ENCODE results near the gene ZNF516. TPM values are rescaled to one million over a fixed set of nuclear protein-coding genes. Genes with fewer than 3 reads are reported as not detected.

ZNF516 gene
- total and polyA plus RNA-seq, 7 experiments from 2014 or later: 1.9 to 60.4 (median 21.7) TPM

GRCh38 chr18:76370201-76370600 lies 124.8 kb downstream of the ZNF516 start:
- peaks cover 0 to 7% (median 0%) of the 10 kb centered on the region in 11 donors for H3K9me3 Mint-ChIP-seq
- no peak for DNase-seq
- ATAC-seq: no peak
- H3K36me3 Mint-ChIP-seq: peaks cover 7 to 40% (median 10%) of the 10 kb centered on the region in 5 donors
- no peak overlapping the region for H3K27ac Mint-ChIP-seq
- POLR2A ChIA-PET: no interaction called here
- H3K4me1 Mint-ChIP-seq: peaks cover 24 to 44% (median 42%) of the 10 kb centered on the region in 7 donors
- Histone ChIP-seq H3K4me3 (ENCODE audit: low read length) (no peak overlapping the region), H3K27me3 (ENCODE audit: control insufficient read depth in 2 of 2, insufficient read depth in 2 of 2, low read length in 2 of 2) (no peaks in the 10 kb centered on the region), H3K27ac (ENCODE audit: low read depth, low read length) (no peak overlapping the region), H3K36me3 (ENCODE audit: control insufficient read depth in 2 of 3, insufficient read depth in 3 of 3, low read length in 3 of 3) (peaks cover 0 to 22% (median 0%) of the 10 kb centered on the region in 3 experiments), H3K4me1 (ENCODE audit: control insufficient read depth in 2 of 2, insufficient read depth in 2 of 2, low read length in 2 of 2) (peaks cover 16 to 24% of the 10 kb centered on the region in 2 donors), H3K9me3 (ENCODE audit: control insufficient read depth in 2 of 3, low read length in 3 of 3) (no peaks in the 10 kb centered on the region)
- intact Hi-C loops (cut with micrococcal nuclease): loop anchor here in 1 of 2 donors (10.0 kb wide), 1 partner anchor 695 kb away; no protein-coding TSS in a partner anchor
- H3K27me3 Mint-ChIP-seq: peaks cover 0 to 12% (median 0%) of the 10 kb centered on the region in 5 donors
- CTCF ChIA-PET: no interaction called here
- no peak overlapping the region for H3K4me3 Mint-ChIP-seq

DNA sequence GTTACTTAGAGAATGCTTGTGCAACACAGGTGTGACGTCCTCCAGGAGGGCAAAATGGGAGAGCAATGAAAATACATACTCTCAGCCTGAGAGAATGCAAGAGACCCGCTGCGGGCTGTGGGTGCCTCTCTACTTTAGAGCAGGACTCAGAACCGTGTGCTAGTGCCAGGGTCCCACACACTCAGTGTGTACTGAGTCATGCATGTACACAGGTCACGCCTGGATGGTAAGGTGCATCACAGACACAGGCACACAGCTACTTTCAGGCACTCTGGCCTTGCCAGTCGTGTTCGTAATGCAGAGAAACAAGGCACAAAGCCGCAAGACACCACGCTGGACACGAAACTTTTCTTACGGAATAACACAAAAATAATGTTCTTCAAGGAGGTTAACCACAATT lies 125.3 kb downstream of the ZNF516 start:
- Histone ChIP-seq H3K4me3 (ENCODE audit: low read length) (no peak overlapping the region), H3K27ac (ENCODE audit: low read depth, low read length) (no peak overlapping the region), H3K36me3 (ENCODE audit: control insufficient read depth in 2 of 3, insufficient read depth in 3 of 3, low read length in 3 of 3) (peaks cover 0 to 22% (median 0%) of the 10 kb centered on the region in 3 experiments), H3K27me3 (ENCODE audit: control insufficient read depth in 2 of 2, insufficient read depth in 2 of 2, low read length in 2 of 2) (no peaks in the 10 kb centered on the region), H3K4me1 (ENCODE audit: control insufficient read depth in 2 of 2, insufficient read depth in 2 of 2, low read length in 2 of 2) (peaks cover 12 to 20% of the 10 kb centered on the region in 2 donors), H3K9me3 (ENCODE audit: control insufficient read depth in 2 of 3, low read length in 3 of 3) (no peaks in the 10 kb centered on the region)
- Mint-ChIP-seq H3K4me3 (no peak overlapping the region), H3K36me3 (peaks cover 5 to 40% (median 10%) of the 10 kb centered on the region in 5 donors), H3K27ac (no peak overlapping the region), H3K9me3 (peaks cover 0 to 4% (median 0%) of the 10 kb centered on the region in 11 donors), H3K27me3 (peaks cover 0 to 12% (median 0%) of the 10 kb centered on the region in 5 donors), H3K4me1 (peaks cover 20 to 40% (median 37%) of the 10 kb centered on the region in 7 donors)
- ChIA-PET POLR2A (no interaction called here), CTCF (no interaction called here)
- intact Hi-C loops (cut with micrococcal nuclease): loop anchor here in 1 of 2 donors (10.0 kb wide), 1 partner anchor 695 kb away; no protein-coding TSS in a partner anchor
- ATAC-seq (no peak), DNase-seq (no peak)

GRCh38 chr18:76368976-76369375 lies 126.1 kb downstream of the ZNF516 start:
- H3K4me3 ChIP-seq (ENCODE audit: low read length): no peak overlapping the region
- peaks cover 0 to 22% (median 0%) of the 10 kb centered on the region in 3 experiments for H3K36me3 ChIP-seq (ENCODE audit: control insufficient read depth in 2 of 3, insufficient read depth in 3 of 3, low read length in 3 of 3)
- ATAC-seq (no peak), DNase-seq (no peak)
- H3K9me3 Mint-ChIP-seq: no peaks in the 10 kb centered on the region
- CTCF ChIA-PET: no interaction called here
- peaks cover 5 to 12% of the 10 kb centered on the region in 2 donors for H3K4me1 ChIP-seq (ENCODE audit: control insufficient read depth in 2 of 2, insufficient read depth in 2 of 2, low read length in 2 of 2)
- no peak overlapping the region for H3K4me3 Mint-ChIP-seq
- peaks cover 0 to 12% (median 0%) of the 10 kb centered on the region in 5 donors for H3K27me3 Mint-ChIP-seq
- H3K9me3 ChIP-seq (ENCODE audit: control insufficient read depth in 2 of 3, low read length in 3 of 3): no peaks in the 10 kb centered on the region
- no peak overlapping the region for H3K27ac Mint-ChIP-seq
- intact Hi-C loops (cut with micrococcal nuclease): no loop called here
- H3K36me3 Mint-ChIP-seq: peaks cover 4 to 41% (median 10%) of the 10 kb centered on the region in 5 donors
- no peaks in the 10 kb centered on the region for H3K27me3 ChIP-seq (ENCODE audit: control insufficient read depth in 2 of 2, insufficient read depth in 2 of 2, low read length in 2 of 2)
- H3K27ac ChIP-seq (ENCODE audit: low read depth, low read length): no peak overlapping the region
- peaks cover 16 to 32% (median 29%) of the 10 kb centered on the region in 7 donors for H3K4me1 Mint-ChIP-seq
- POLR2A ChIA-PET: no interaction called here

DNA sequence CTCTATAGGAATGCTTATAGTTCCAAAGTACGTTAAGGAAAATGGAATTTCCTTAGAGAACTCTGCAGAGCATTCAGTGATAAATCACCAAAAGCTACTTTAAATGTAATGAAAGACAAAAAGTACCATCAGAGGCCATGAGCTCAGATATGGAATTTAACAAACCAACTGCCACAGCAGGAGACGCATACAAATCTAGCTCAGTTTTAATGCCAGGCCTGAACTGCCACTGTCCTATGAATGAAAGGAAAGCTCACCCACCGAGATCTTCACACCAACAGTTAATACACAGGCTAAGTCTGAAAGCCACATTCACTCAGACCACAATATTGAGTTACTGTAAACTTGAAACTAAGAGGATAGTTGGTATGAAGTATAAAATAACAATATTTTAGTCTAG lies 126.8 kb downstream of the ZNF516 start:
- Histone ChIP-seq H3K27me3 (ENCODE audit: control insufficient read depth in 2 of 2, insufficient read depth in 2 of 2, low read length in 2 of 2) (no peaks in the 10 kb centered on the region), H3K36me3 (ENCODE audit: control insufficient read depth in 2 of 3, insufficient read depth in 3 of 3, low read length in 3 of 3) (peaks cover 0 to 22% (median 0%) of the 10 kb centered on the region in 3 experiments), H3K27ac (ENCODE audit: low read depth, low read length) (no peak overlapping the region), H3K4me1 (ENCODE audit: control insufficient read depth in 2 of 2, insufficient read depth in 2 of 2, low read length in 2 of 2) (peaks cover 0 to 5% of the 10 kb centered on the region in 2 donors), H3K4me3 (ENCODE audit: low read length) (no peak overlapping the region), H3K9me3 (ENCODE audit: control insufficient read depth in 2 of 3, low read length in 3 of 3) (no peaks in the 10 kb centered on the region)
- intact Hi-C loops (cut with micrococcal nuclease): no loop called here
- no peak overlapping the region for H3K27ac Mint-ChIP-seq
- no peaks in the 10 kb centered on the region for H3K9me3 Mint-ChIP-seq
- DNase-seq (no peak), ATAC-seq (no peak)
- CTCF ChIA-PET: no interaction called here
- POLR2A ChIA-PET: no interaction called here
- peaks cover 11 to 25% (median 23%) of the 10 kb centered on the region in 7 donors for H3K4me1 Mint-ChIP-seq
- H3K36me3 Mint-ChIP-seq: peaks cover 4 to 47% (median 13%) of the 10 kb centered on the region in 5 donors
- H3K27me3 Mint-ChIP-seq: peaks cover 0 to 12% (median 0%) of the 10 kb centered on the region in 5 donors
- H3K4me3 Mint-ChIP-seq: no peak overlapping the region

DNA sequence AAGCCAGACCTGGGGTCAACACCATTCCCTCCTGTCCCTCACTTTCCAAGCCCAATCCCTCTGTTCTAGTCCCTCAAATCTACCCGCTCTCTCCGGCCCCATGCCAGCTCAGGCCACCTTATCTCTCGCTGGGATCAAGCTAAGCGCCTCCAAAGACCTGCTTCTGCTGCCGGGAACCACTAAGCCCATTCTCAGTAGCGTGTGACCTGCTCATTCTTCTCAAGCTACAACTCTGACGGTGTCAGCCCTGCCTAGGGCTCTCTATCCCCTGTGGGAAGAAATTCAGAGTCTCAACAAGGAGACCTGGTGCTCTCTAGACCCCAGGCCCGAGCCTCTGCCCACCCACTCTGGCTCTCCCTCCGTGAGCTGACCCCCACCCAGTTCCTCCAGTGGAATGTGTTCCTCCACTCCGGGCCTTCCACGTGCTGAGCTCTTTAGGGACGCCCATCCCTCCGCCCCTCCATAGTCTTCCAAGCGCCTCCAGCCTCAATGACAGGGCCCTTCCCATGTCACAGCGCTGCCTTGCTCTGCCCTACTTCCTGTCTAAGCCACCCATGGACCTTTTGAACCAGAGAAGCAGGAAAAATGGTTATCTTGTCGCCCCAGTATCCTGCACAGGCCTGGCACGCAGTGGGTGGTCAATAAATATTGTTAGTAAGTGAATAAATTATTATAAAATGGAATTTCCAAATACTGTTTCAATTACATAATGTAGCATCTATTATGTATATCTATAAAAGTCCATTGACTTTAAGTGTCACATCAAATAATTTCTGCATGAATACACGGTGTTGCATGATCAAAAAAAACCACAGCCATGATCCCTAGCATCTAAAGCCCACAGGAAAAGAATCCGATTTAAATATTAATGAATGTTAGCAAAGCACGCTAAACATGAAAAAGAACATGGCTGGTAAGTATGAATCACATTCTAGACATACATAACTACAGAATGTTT lies 127.6 kb downstream of the ZNF516 start:
- no peaks in the 10 kb centered on the region for H3K9me3 ChIP-seq (ENCODE audit: control insufficient read depth in 2 of 3, low read length in 3 of 3)
- peaks cover 0 to 8% (median 0%) of the 10 kb centered on the region in 5 donors for H3K27me3 Mint-ChIP-seq
- no peaks in the 10 kb centered on the region for H3K27me3 ChIP-seq (ENCODE audit: control insufficient read depth in 2 of 2, insufficient read depth in 2 of 2, low read length in 2 of 2)
- intact Hi-C loops (cut with micrococcal nuclease): no loop called here
- peak overlapping the region in 1 of 10 donors; percentile 35 for H3K4me3 Mint-ChIP-seq
- peaks cover 2 to 54% (median 13%) of the 10 kb centered on the region in 5 donors for H3K36me3 Mint-ChIP-seq
- no peak for ATAC-seq
- H3K4me1 ChIP-seq (ENCODE audit: control insufficient read depth in 2 of 2, insufficient read depth in 2 of 2, low read length in 2 of 2): no peaks in the 10 kb centered on the region
- peak overlapping the region in 3 of 9 donors; percentile 68 to 87 (median 73) for H3K27ac Mint-ChIP-seq
- H3K4me1 Mint-ChIP-seq: peaks cover 4 to 17% (median 14%) of the 10 kb centered on the region in 7 donors
- DNase-seq: no peak
- no peak overlapping the region for H3K4me3 ChIP-seq (ENCODE audit: low read length)
- CTCF ChIA-PET: no interaction called here
- H3K9me3 Mint-ChIP-seq: no peaks in the 10 kb centered on the region
- H3K27ac ChIP-seq (ENCODE audit: low read depth, low read length): no peak overlapping the region
- POLR2A ChIA-PET: no interaction called here
- H3K36me3 ChIP-seq (ENCODE audit: control insufficient read depth in 2 of 3, insufficient read depth in 3 of 3, low read length in 3 of 3): peaks cover 0 to 22% (median 0%) of the 10 kb centered on the region in 3 experiments

DNA sequence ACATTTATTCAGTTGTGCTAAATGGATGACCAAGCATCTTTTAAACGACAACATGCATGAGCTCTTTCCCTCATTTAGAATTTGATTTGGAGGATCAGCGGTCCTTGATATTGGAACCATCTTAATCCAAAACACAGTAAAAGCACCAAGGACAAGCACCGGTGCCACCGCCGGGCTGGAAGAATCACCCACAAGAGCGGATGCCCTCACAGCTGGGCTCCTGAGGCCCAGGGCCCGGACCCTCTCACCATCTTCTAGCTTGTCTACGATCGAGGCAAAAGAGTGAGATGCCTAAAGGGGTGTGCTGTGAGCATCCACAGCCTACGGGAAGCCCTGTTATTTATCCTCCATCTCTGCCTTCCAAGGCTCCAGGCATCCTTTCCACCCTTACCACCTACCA lies 129.5 kb downstream of the ZNF516 start:
- Mint-ChIP-seq H3K9me3 (no peaks in the 10 kb centered on the region), H3K27ac (no peak overlapping the region), H3K27me3 (peaks cover 0 to 8% (median 0%) of the 10 kb centered on the region in 5 donors), H3K36me3 (peaks cover 2 to 61% (median 22%) of the 10 kb centered on the region in 5 donors), H3K4me3 (no peak overlapping the region), H3K4me1 (peaks cover 3 to 15% (median 11%) of the 10 kb centered on the region in 7 donors)
- Histone ChIP-seq H3K4me1 (ENCODE audit: control insufficient read depth in 2 of 2, insufficient read depth in 2 of 2, low read length in 2 of 2) (no peaks in the 10 kb centered on the region), H3K4me3 (ENCODE audit: low read length) (no peak overlapping the region), H3K27ac (ENCODE audit: low read depth, low read length) (no peak overlapping the region), H3K9me3 (ENCODE audit: control insufficient read depth in 2 of 3, low read length in 3 of 3) (no peaks in the 10 kb centered on the region), H3K27me3 (ENCODE audit: control insufficient read depth in 2 of 2, insufficient read depth in 2 of 2, low read length in 2 of 2) (no peaks in the 10 kb centered on the region), H3K36me3 (ENCODE audit: control insufficient read depth in 2 of 3, insufficient read depth in 3 of 3, low read length in 3 of 3) (peaks cover 0 to 17% (median 0%) of the 10 kb centered on the region in 3 experiments)
- ATAC-seq: no peak
- CTCF ChIA-PET: no interaction called here
- DNase-seq: no peak
- POLR2A ChIA-PET: no interaction called here
- intact Hi-C loops (cut with micrococcal nuclease): no loop called here

All from naive thymus-derived CD4-positive, alpha-beta T cell (primary cell).